GM12872 (cell line): ENCODE results near the gene CX3CL1.

ENCODE experiments used
- TF ChIP-seq, protein P1 (sequence below): IDR thresholded peaks from 3 replicates; pipeline ENCODE4 v1.5.1; 2011; ENCODE audit warnings: low read depth, mild to moderate bottlenecking, low read length, moderate library complexity; ENCODE audit not compliant: insufficient read depth

Gene CX3CL1

DNA sequence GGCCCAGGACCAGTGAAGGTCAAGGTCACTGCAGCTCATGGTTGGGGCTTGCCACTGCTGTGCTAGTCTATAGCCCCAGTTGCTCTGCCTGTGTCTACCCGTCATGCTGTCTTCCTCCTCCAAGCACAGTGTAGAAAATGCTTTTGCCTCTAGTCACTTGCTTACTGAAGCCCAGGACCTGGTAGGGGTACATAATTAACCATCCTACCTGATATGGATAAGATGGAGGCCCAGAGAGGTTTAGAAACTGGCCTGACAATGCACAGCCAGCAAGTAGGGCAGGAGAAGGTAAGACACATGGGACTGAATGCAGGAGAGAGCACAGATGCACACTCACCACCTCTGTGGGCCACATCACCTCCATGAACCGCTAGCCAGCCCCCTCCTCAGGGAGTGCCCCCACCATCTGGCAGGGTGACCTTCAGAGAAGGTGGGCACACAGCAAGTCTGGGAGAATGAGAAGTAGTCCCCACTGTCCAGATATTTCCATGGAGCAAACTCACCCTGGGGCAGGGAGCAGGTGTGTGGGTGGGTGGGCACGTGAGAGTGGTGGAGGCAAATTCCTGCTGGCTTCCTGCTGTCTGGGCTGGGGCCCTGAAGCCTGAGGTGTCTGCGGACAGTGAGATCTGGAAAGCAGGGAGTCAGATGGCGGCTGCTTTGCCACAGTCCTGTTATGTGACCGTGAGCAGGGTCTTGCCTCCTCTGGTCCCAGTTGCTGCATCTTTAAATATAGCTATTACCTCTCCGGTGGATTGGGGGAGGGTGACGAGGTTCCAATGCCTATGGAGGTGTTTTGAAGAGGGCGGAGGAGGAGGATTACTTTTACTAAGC, 1.0 kb downstream of the CX3CL1 start:
- TF ChIP-seq, protein P1, sequence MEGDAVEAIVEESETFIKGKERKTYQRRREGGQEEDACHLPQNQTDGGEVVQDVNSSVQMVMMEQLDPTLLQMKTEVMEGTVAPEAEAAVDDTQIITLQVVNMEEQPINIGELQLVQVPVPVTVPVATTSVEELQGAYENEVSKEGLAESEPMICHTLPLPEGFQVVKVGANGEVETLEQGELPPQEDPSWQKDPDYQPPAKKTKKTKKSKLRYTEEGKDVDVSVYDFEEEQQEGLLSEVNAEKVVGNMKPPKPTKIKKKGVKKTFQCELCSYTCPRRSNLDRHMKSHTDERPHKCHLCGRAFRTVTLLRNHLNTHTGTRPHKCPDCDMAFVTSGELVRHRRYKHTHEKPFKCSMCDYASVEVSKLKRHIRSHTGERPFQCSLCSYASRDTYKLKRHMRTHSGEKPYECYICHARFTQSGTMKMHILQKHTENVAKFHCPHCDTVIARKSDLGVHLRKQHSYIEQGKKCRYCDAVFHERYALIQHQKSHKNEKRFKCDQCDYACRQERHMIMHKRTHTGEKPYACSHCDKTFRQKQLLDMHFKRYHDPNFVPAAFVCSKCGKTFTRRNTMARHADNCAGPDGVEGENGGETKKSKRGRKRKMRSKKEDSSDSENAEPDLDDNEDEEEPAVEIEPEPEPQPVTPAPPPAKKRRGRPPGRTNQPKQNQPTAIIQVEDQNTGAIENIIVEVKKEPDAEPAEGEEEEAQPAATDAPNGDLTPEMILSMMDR, result no peak

DNA sequence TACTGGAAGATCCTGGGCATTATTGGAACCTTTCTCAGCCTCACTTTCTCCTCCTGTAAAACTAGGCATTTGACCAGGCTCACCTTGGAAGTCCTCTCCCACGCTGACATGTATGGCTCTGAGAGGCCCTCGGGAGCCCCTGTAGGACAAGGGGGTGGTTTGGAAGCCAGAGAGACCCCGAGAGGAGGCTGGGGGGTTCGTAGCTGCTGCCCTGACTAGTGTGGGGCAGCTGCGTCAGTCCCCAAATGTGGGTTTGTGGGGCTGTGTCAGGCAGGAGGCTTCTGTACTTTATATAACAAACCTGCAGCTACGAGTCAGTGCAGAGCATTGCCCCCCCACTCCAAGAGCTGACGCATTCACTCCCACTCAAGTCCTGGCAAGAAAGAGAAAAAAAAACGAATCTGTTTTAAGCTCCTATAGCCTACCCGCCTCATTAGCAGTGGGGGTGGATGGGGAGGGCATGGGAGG, 1.8 kb downstream of the CX3CL1 start:
- TF ChIP-seq, protein P1, result no peak

- TF ChIP-seq, protein P1, result no peak
Measured at GRCh38 chr16:57376313-57376818, 4.1 kb downstream of the CX3CL1 start.

- TF ChIP-seq, protein P1, result peak; percentile 29; the same call in 1 of the 3 replicates
Measured at GRCh38 chr16:57377080-57377841, 5.0 kb downstream of the CX3CL1 start.

DNA sequence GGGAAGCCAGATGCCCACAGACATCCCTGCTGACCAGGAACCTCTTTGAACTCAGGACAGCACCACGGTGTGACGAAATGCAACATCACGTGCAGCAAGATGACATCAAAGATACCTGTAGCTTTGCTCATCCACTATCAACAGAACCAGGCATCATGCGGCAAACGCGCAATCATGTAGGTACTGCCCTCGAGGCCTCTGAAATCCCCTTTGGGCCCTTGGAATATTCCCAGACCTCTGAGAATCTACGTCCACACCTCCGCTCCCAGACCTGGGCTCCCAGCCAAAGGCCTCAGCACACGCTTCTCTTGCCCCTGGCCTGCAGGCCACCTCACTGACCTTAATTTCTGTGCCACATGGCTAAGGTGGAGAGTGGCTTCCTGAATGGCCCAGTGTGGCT, 7.3 kb downstream of the CX3CL1 start:
- TF ChIP-seq, protein P1, result no peak

DNA sequence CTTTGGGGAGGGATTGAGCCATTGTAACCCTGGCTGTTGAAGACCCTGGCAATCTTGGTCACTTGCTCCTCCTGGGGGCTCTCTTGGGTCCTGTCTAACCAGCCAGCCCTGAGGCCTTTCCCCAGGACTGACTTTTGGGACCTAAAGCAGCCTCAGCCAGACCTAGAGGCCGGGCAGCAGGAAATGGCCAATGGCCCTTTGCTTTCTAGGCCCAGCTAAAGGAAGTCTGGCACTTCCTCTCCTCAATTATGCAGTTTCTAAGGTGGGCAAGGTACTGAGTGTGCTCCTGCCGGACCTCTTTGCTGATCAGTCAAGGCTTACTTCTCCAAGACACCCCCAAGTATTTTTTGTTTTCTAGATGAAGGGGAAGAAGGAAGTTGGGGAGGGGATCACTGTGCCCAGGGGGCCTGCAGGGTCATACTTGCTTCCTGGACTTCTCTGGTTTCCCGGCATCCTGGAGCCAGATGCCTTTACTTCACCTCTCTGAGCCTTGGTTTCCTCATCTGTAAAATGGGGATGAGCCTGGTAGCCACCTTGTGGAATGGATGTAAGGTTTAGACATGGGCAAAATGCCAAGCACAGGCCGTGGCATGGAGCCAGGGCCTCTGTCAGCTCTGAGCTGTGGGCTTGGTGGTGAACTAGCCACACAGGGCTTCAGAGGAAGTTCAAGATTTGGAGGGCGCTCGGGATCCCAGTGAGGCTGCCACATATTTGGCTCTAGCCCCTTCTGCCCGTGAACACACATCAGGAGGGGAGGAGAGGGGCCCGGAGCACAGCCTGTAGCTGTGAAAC, 8.6 kb downstream of the CX3CL1 start:
- TF ChIP-seq, protein P1, result no peak
